HG02623 (cell line): ENCODE measurements around the gene DERL3.

Source experiments
- ATAC-seq: cut with Tn5 transposase; IDR thresholded peaks from one replicate; pipeline ENCODE4 v1.9.1; 2021; ENCODE audit warnings: moderate library complexity; ENCODE audit not compliant: unreplicated experiment

DERL3 gene

GRCh38 chr22:23847991-23848864, 9.4 kb upstream of the DERL3 start:
- ATAC-seq = no peak

- no peak for ATAC-seq
Measured at GRCh38 chr22:23847310-23847920, 8.6 kb upstream of the DERL3 start.

- ATAC-seq = no peak
Measured at GRCh38 chr22:23846081-23846469, 7.3 kb upstream of the DERL3 start.

- ATAC-seq = no peak
Measured at GRCh38 chr22:23845265-23846080, 6.7 kb upstream of the DERL3 start.

- ATAC-seq = no peak
Measured at GRCh38 chr22:23844739-23845202, 6.0 kb upstream of the DERL3 start.

GRCh38 chr22:23842599-23842998, 3.8 kb upstream of the DERL3 start:
- ATAC-seq = no peak

- ATAC-seq = no peak
Measured at GRCh38 chr22:23841736-23842445, 3.1 kb upstream of the DERL3 start.

- ATAC-seq = no peak
Measured at GRCh38 chr22:23841292-23841691, 2.5 kb upstream of the DERL3 start.

GRCh38 chr22:23840026-23840425, 1.2 kb upstream of the DERL3 start:
- ATAC-seq = no peak

- ATAC-seq = no peak
Measured at GRCh38 chr22:23837911-23838680, 710 bp downstream of the DERL3 start.

- no peak for ATAC-seq
Measured at GRCh38 chr22:23837496-23837859, 1.3 kb downstream of the DERL3 start.

GRCh38 chr22:23836692-23837495, 1.9 kb downstream of the DERL3 start:
- ATAC-seq = no peak

GRCh38 chr22:23836281-23836680, 2.5 kb downstream of the DERL3 start:
- no peak for ATAC-seq

- ATAC-seq = no peak
Measured at GRCh38 chr22:23835484-23836144, 3.2 kb downstream of the DERL3 start.

GRCh38 chr22:23834793-23835483, 3.9 kb downstream of the DERL3 start:
- ATAC-seq = no peak

GRCh38 chr22:23834406-23834792, 4.4 kb downstream of the DERL3 start:
- no peak for ATAC-seq

GRCh38 chr22:23833911-23834317, 4.9 kb downstream of the DERL3 start:
- ATAC-seq = no peak

- no peak for ATAC-seq
Measured at GRCh38 chr22:23833017-23833751, 5.6 kb downstream of the DERL3 start.
